NB4 (cell line): Measurements from ENCODE around the gene GARNL3.

ENCODE experiments used
- CTCF ChIP-seq: IDR thresholded peaks from one replicate; pipeline ENCODE4 v1.5.1; 2012; ENCODE audit warnings: low read depth, low read length
- MAX ChIP-seq: IDR thresholded peaks from 2 replicates; pipeline ENCODE4 v1.6.1; 2011; ENCODE audit warnings: low read depth, low read length
- POLR2A ChIP-seq: IDR thresholded peaks from 2 replicates; pipeline ENCODE4 v1.6.1; 2011; ENCODE audit warnings: mild to moderate bottlenecking; ENCODE audit not compliant: insufficient read length; ENCODE audit errors: extremely low read depth

GRCh38 chr9:127406799-127407491 is 142.4 kb downstream of the GARNL3 start:
- no peak for TF ChIP-seq CTCF
- no peak for TF ChIP-seq POLR2A
- no peak for TF ChIP-seq MAX
